HL-60 (cell line): ENCODE data around the gene LCN6.

ENCODE experiments used
- DNase-seq, 2 experiments: peaks; one replicate each; pipeline ENCODE4 v3.0.0-alpha.2; 2010 to 2020; ENCODE audit warnings: low read depth in 1 of 2, low spot score in 1 of 2
- H3K27ac ChIP-seq: fragments of 250-450 bp; sonication (Bioruptor Pico); replicated peaks from 2 replicates; pipeline ENCODE4 v1.5.1; 2020; ENCODE audit warnings: mild to moderate bottlenecking, moderate library complexity
- H3K27me3 ChIP-seq: fragments of 250-450 bp; sonication (Bioruptor Pico); 2 replicates; pipeline ENCODE4 v1.5.1; 2021; ENCODE audit warnings: mild to moderate bottlenecking, moderate library complexity; ENCODE audit not compliant: insufficient read depth, poor library complexity, severe bottlenecking
- H3K4me3 ChIP-seq: replicated peaks from 2 replicates; pipeline ENCODE4 v1.5.1; 2011; ENCODE audit warnings: mild to moderate bottlenecking, control low read depth, low read length; ENCODE audit not compliant: insufficient read depth
- CTCF ChIP-seq: IDR thresholded peaks from one replicate; pipeline ENCODE4 v1.5.1; 2011; ENCODE audit warnings: low read length, control low read depth, inconsistent platforms; ENCODE audit not compliant: insufficient read depth
- GABPA ChIP-seq: IDR thresholded peaks from 2 replicates; pipeline ENCODE4 v1.6.1; 2012; ENCODE audit warnings: low read depth
- POLR2AphosphoS5 ChIP-seq: IDR thresholded peaks from 2 replicates; pipeline ENCODE4 v1.6.1; 2012; ENCODE audit warnings: low read depth
- REST ChIP-seq: IDR thresholded peaks from 2 replicates; pipeline ENCODE4 v1.6.1; 2012; ENCODE audit warnings: low read depth; ENCODE audit not compliant: insufficient replicate concordance
- SPI1 ChIP-seq: IDR thresholded peaks from 2 replicates; pipeline ENCODE4 v1.6.1; 2012; ENCODE audit warnings: low read depth, mild to moderate bottlenecking, borderline replicate concordance

The LCN6 gene

GRCh38 chr9:136757751-136758140, 9.4 kb upstream of the LCN6 start:
- H3K4me3 ChIP-seq: no peak overlapping the region
- TF ChIP-seq POLR2AphosphoS5 (no peak), GABPA (no peak), SPI1 (no peak), CTCF (no peak), REST (no peak)
- no peak overlapping the region for H3K27ac ChIP-seq
- H3K27me3 ChIP-seq: no peaks in the 10 kb centered on the region
- DNase-seq: no peak

GRCh38 chr9:136757328-136757727, 9.0 kb upstream of the LCN6 start:
- Histone ChIP-seq H3K4me3 (no peak overlapping the region), H3K27ac (no peak overlapping the region), H3K27me3 (no peaks in the 10 kb centered on the region)
- no peak for DNase-seq
- TF ChIP-seq SPI1 (no peak), CTCF (no peak), POLR2AphosphoS5 (no peak), REST (no peak), GABPA (no peak)

- Histone ChIP-seq H3K27me3 (no peaks in the 10 kb centered on the region), H3K27ac (no peak overlapping the region), H3K4me3 (no peak overlapping the region)
- TF ChIP-seq GABPA (no peak), CTCF (no peak), SPI1 (no peak), REST (no peak), POLR2AphosphoS5 (no peak)
- DNase-seq: no peak
Measured at GRCh38 chr9:136756836-136757235, 8.5 kb upstream of the LCN6 start.
